HL-60 (cell line): ENCODE results near the gene NAAA.
"Not testable (repeated sequence)": the region's sequence is repeated elsewhere in the genome, so short reads cannot be mapped to it uniquely, and the experiment has no call there.

Experiments
- DNase-seq, 2 experiments: peaks; one replicate each; pipeline ENCODE4 v3.0.0-alpha.2; 2010 to 2020; ENCODE audit warnings: low read depth in 1 of 2, low spot score in 1 of 2
- H3K27ac ChIP-seq: fragments of 250-450 bp; sonication (Bioruptor Pico); replicated peaks from 2 replicates; pipeline ENCODE4 v1.5.1; 2020; ENCODE audit warnings: mild to moderate bottlenecking, moderate library complexity
- H3K27me3 ChIP-seq: fragments of 250-450 bp; sonication (Bioruptor Pico); 2 replicates; pipeline ENCODE4 v1.5.1; 2021; ENCODE audit warnings: mild to moderate bottlenecking, moderate library complexity; ENCODE audit not compliant: insufficient read depth, poor library complexity, severe bottlenecking
- H3K4me3 ChIP-seq: replicated peaks from 2 replicates; pipeline ENCODE4 v1.5.1; 2011; ENCODE audit warnings: mild to moderate bottlenecking, control low read depth, low read length; ENCODE audit not compliant: insufficient read depth
- CTCF ChIP-seq: IDR thresholded peaks from one replicate; pipeline ENCODE4 v1.5.1; 2011; ENCODE audit warnings: low read length, control low read depth, inconsistent platforms; ENCODE audit not compliant: insufficient read depth
- GABPA ChIP-seq: IDR thresholded peaks from 2 replicates; pipeline ENCODE4 v1.6.1; 2012; ENCODE audit warnings: low read depth
- POLR2AphosphoS5 ChIP-seq: IDR thresholded peaks from 2 replicates; pipeline ENCODE4 v1.6.1; 2012; ENCODE audit warnings: low read depth
- REST ChIP-seq: IDR thresholded peaks from 2 replicates; pipeline ENCODE4 v1.6.1; 2012; ENCODE audit warnings: low read depth; ENCODE audit not compliant: insufficient replicate concordance
- SPI1 ChIP-seq: IDR thresholded peaks from 2 replicates; pipeline ENCODE4 v1.6.1; 2012; ENCODE audit warnings: low read depth, mild to moderate bottlenecking, borderline replicate concordance

Gene NAAA

DNA sequence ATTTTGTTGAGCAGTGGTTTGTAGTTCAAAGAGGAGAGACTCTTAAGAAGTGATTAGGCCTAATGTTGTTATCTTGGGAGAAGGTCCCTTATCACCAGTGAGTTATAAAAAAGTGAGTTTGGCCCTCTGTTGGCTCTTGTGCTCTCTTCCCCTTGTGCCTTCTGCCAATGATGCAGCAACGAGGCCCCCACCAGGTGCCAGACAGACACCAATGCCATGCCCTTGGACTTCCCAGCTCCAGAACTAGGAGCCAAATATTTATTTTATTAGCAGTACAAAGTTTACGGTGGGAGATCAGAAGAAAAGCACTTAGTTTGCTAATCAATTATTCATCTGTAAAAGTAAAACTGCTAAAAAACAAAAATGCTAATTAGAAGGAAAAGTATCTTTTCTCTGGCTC lies 22.7 kb upstream of the NAAA start:
- no peak for DNase-seq
- TF ChIP-seq GABPA (no peak), SPI1 (no peak)
- no peak overlapping the region for H3K4me3 ChIP-seq
- no peak overlapping the region for H3K27ac ChIP-seq
- no peaks in the 10 kb centered on the region for H3K27me3 ChIP-seq

- not testable (repeated sequence) for H3K27ac ChIP-seq, H3K4me3 ChIP-seq, DNase-seq, H3K27me3 ChIP-seq
Observed at GRCh38 chr4:75962072-75962471, 21.3 kb upstream of the NAAA start.

DNA sequence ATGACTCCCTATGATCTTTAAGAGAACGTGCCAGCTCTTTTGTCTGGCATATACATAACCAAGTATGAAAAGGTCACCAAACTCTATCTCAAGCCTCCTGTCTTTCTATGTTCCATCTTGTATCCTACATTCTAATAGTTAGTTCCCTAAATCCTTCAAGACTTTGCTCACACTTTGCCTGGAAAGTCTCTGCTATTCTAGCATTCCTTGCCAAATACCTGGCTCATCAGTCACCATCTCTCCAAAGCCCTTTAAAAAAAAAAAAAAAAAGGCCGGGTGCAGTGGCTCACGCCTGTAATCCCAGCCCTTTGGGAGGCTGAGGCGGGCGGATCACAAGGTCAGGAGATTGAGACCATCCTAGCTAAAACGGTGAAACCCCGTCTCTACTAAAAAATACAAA lies 17.7 kb upstream of the NAAA start:
- H3K27ac ChIP-seq, DNase-seq: not testable (repeated sequence)

GRCh38 chr4:75954811-75955210 lies 14.0 kb upstream of the NAAA start:
- not testable (repeated sequence) for H3K4me3 ChIP-seq, DNase-seq, H3K27me3 ChIP-seq, H3K27ac ChIP-seq

More for the DNA sequence above, 17.7 kb upstream of the NAAA start:
- not testable (repeated sequence) for H3K27me3 ChIP-seq, H3K4me3 ChIP-seq

GRCh38 chr4:75953509-75953908 lies 12.7 kb upstream of the NAAA start:
- no peak for DNase-seq
- no peaks in the 10 kb centered on the region for H3K27me3 ChIP-seq
- no peak overlapping the region for H3K4me3 ChIP-seq
- H3K27ac ChIP-seq: no peak overlapping the region
- no peak for TF ChIP-seq CTCF
- no peak for TF ChIP-seq POLR2AphosphoS5
- TF ChIP-seq SPI1: no peak
- TF ChIP-seq REST: no peak
- no peak for TF ChIP-seq GABPA

- Histone ChIP-seq H3K27ac (no peak overlapping the region), H3K27me3 (no peaks in the 10 kb centered on the region), H3K4me3 (no peak overlapping the region)
- no peak for TF ChIP-seq GABPA
- no peak for TF ChIP-seq REST
- TF ChIP-seq SPI1: no peak
- no peak for TF ChIP-seq CTCF
- no peak for TF ChIP-seq POLR2AphosphoS5
- no peak for DNase-seq
Observed at GRCh38 chr4:75950213-75950815, 9.5 kb upstream of the NAAA start.
